HepG2 (cell line): ENCODE data around the gene PDILT. TPM values are rescaled to one million over a fixed set of nuclear protein-coding genes. Genes with fewer than 3 reads are reported as not detected.

Experiments used
- GATA4 ChIP-seq: sonication (generic); IDR thresholded peaks from 2 replicates; pipeline ENCODE4 v1.6.1; 2016; ENCODE audit warnings: antibody characterized with exemption, low read depth, borderline replicate concordance
- KLF13 ChIP-seq: sonication (generic); formaldehyde crosslinking; IDR thresholded peaks from 2 replicates; pipeline ENCODE4 v1.4.0; 2020; ENCODE audit warnings: mild to moderate bottlenecking, missing genetic modification reagents
- LBX2 ChIP-seq: sonication (generic); formaldehyde crosslinking; IDR thresholded peaks from 2 replicates; pipeline ENCODE4 v1.5.0; 2020; ENCODE audit warnings: missing genetic modification reagents, mild to moderate bottlenecking, borderline replicate concordance
- MAZ ChIP-seq, 2 experiments: sonication (generic) in 1 of 2; formaldehyde crosslinking in 1 of 2; IDR thresholded peaks; 2 replicates each; pipeline versions ENCODE4 v1.5.0 to v1.6.1; 2012 to 2020; ENCODE audit warnings: low read depth in 2 of 2, mild to moderate bottlenecking in 2 of 2, borderline replicate concordance in 1 of 2, improper control_type of control experiment in 1 of 2, low read length in 1 of 2, missing genetic modification reagents in 1 of 2, moderate library complexity in 1 of 2
- NFE2L1 ChIP-seq: sonication (generic); formaldehyde crosslinking; IDR thresholded peaks from 2 replicates; pipeline ENCODE4 v1.4.0; 2020; ENCODE audit warnings: missing genetic modification reagents, mild to moderate bottlenecking, borderline replicate concordance
- PRDM15 ChIP-seq: sonication (generic); formaldehyde crosslinking; IDR thresholded peaks from 2 replicates; pipeline ENCODE4 v1.4.0; 2020; ENCODE audit warnings: missing genetic modification reagents
- SKIL ChIP-seq: sonication (generic); formaldehyde crosslinking; IDR thresholded peaks from 2 replicates; pipeline ENCODE4 v1.8.0; 2022; ENCODE audit warnings: missing genetic modification reagents, mild to moderate bottlenecking, moderate library complexity, borderline replicate concordance
- SMARCC2 ChIP-seq: fragments of 450-650 bp; IDR thresholded peaks from 2 replicates; pipeline ENCODE4 v1.6.1; 2017; ENCODE audit warnings: antibody characterized with exemption, mild to moderate bottlenecking
- SRSF9 ChIP-seq: fragments of 200-400 bp; formaldehyde crosslinking; IDR thresholded peaks from 2 replicates; pipeline ENCODE4 v1.6.1; 2018; ENCODE audit warnings: borderline replicate concordance, mild to moderate bottlenecking, low read depth, low read length; ENCODE audit not compliant: insufficient read depth, poor library complexity, severe bottlenecking
- SSRP1 ChIP-seq: IDR thresholded peaks from 2 replicates; pipeline ENCODE4 v1.6.1; 2016; ENCODE audit warnings: control low read depth
- ZC3H13 ChIP-seq: sonication (generic); formaldehyde crosslinking; IDR thresholded peaks from 2 replicates; pipeline ENCODE4 v1.8.1; 2023; ENCODE audit warnings: mild to moderate bottlenecking, missing genetic modification reagents, moderate library complexity
- ZFP36L2 ChIP-seq: sonication (generic); formaldehyde crosslinking; IDR thresholded peaks from 2 replicates; pipeline ENCODE4 v1.4.0; 2020; ENCODE audit warnings: missing genetic modification reagents
- ZKSCAN1 ChIP-seq: fragments of 150-350 bp; IDR thresholded peaks from 2 replicates; pipeline ENCODE4 v1.6.1; 2014; ENCODE audit warnings: low read length
- ZNF326 ChIP-seq: sonication (generic); formaldehyde crosslinking; IDR thresholded peaks from 2 replicates; pipeline ENCODE4 v1.4.0; 2020; ENCODE audit warnings: missing genetic modification reagents, borderline replicate concordance
- ZNF329 ChIP-seq: sonication (generic); formaldehyde crosslinking; IDR thresholded peaks from 2 replicates; pipeline ENCODE4 v1.9.0; 2021; ENCODE audit warnings: low read depth, mild to moderate bottlenecking, missing genetic modification reagents
- ZNF34 ChIP-seq: sonication (generic); formaldehyde crosslinking; IDR thresholded peaks from 2 replicates; pipeline ENCODE4 v1.4.0; 2020; ENCODE audit warnings: mild to moderate bottlenecking, missing genetic modification reagents, borderline replicate concordance
- ZNF382 ChIP-seq: sonication (generic); formaldehyde crosslinking; IDR thresholded peaks from 2 replicates; pipeline ENCODE4 v1.5.0; 2020; ENCODE audit warnings: missing genetic modification reagents, mild to moderate bottlenecking, borderline replicate concordance
- ZNF552 ChIP-seq: sonication (generic); formaldehyde crosslinking; IDR thresholded peaks from 2 replicates; pipeline ENCODE4 v1.9.0; 2022; ENCODE audit warnings: missing genetic modification reagents, mild to moderate bottlenecking, borderline replicate concordance
- ZNF772 ChIP-seq: sonication (generic); formaldehyde crosslinking; IDR thresholded peaks from 2 replicates; pipeline ENCODE4 v1.5.0; 2020; ENCODE audit warnings: mild to moderate bottlenecking, missing genetic modification reagents
- ZZZ3 ChIP-seq: sonication (generic); formaldehyde crosslinking; IDR thresholded peaks from 2 replicates; pipeline ENCODE4 v1.4.0; 2020; ENCODE audit warnings: missing genetic modification reagents, mild to moderate bottlenecking, borderline replicate concordance
- polyA plus RNA-seq, 8 experiments: library from polyadenylated mRNA; depleted of rRNA in 3 of 8; stranded (reverse) in 7 of 8; unstranded in 1 of 8; fragments of >200 nt; fragmentation: Illumina TruSeq in 4 of 8; extraction: Trizol in 4 of 8; gene quantifications; 2 replicates each; pipeline versions ENCODE4 v1.2.1 to v1.2.3, GENCODE V29; 2011 to 2016; ENCODE audit warnings: low read depth in 4 of 8, missing spikeins in 1 of 8, mixed read lengths in 1 of 8; ENCODE audit not compliant: insufficient read depth in 1 of 8
- total RNA-seq, 5 experiments: library from RNA; depleted of rRNA; stranded (reverse); fragments of >200 nt; fragmentation: Illumina TruSeq; extraction: Trizol; gene quantifications; 2 replicates each; pipeline ENCODE4 v1.2.3, GENCODE V29; 2016; ENCODE audit warnings: low read depth in 1 of 5
- TF ChIP-seq, protein P1 (sequence below): sonication (generic); formaldehyde crosslinking; IDR thresholded peaks from 2 replicates; pipeline ENCODE4 v1.8.1; 2023; ENCODE audit warnings: missing genetic modification reagents, inconsistent platforms, borderline replicate concordance
- TF ChIP-seq, protein P2 (sequence below): IDR thresholded peaks from 2 replicates; pipeline ENCODE4 v1.6.1; 2012; ENCODE audit warnings: inconsistent platforms

The PDILT gene
- total and polyA plus RNA-seq, 2 of the 13 experiments (the other 11 are each of a cell fraction or from before 2014, with no cell fraction given): not detected

DNA sequence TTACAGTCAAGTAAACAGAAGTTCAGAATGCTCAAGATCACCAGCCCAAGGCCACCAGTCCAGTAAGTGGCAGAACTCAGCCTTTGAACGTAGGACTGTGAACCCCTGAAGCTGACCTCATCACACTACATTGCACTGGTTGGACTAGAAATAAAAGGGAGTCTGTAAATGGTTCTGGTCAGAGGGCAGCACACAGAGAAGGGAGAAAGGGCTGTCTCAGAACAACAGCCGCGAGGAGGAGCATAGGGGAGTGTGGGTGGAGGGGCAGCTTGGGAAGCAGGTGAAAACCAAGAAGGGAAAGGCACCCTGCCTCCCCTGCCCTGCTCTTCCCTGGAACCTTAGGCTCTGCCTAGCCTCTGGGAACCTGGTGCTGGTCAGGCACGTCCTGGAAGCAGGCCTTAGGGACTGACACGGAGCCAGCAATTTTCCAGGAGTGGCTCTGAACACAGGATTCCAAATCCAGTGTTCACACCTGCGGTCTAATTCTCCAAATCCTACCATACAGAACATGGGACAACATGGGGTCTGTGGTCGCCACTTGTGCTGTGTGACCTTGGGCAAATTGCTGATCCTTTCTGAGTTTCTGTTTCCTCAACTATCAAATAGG, 7.0 kb downstream of the PDILT start (continued):
- TF ChIP-seq, protein P1, sequence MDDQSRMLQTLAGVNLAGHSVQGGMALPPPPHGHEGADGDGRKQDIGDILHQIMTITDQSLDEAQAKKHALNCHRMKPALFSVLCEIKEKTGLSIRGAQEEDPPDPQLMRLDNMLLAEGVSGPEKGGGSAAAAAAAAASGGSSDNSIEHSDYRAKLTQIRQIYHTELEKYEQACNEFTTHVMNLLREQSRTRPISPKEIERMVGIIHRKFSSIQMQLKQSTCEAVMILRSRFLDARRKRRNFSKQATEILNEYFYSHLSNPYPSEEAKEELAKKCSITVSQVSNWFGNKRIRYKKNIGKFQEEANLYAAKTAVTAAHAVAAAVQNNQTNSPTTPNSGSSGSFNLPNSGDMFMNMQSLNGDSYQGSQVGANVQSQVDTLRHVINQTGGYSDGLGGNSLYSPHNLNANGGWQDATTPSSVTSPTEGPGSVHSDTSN (CRISPR knock-in tag): no peak
- no peak for TF ChIP-seq MAZ (IDR thresholded peaks at IDR 0.05; ENCODE audit: borderline replicate concordance, low read depth, low read length)
- no peak; the same call in 1 of the 2 replicates for TF ChIP-seq MAZ (CRISPR knock-in tag; IDR thresholded peaks at IDR 0.05; ENCODE audit: low read depth)
- no peak; the same call in 1 of the 2 replicates for TF ChIP-seq ZNF552 (CRISPR knock-in tag)
- TF ChIP-seq ZNF34 (CRISPR knock-in tag): no peak
- TF ChIP-seq ZNF772: no peak
- TF ChIP-seq ZNF382: no peak
- TF ChIP-seq SSRP1 (CRISPR knock-in tag): no peak
- TF ChIP-seq ZNF329: no peak
- no peak; the same call in 1 of the 2 replicates for TF ChIP-seq SKIL (CRISPR knock-in tag)
- no peak for TF ChIP-seq PRDM15
- no peak; the same call in 1 of the 2 replicates for TF ChIP-seq ZFP36L2
- TF ChIP-seq ZKSCAN1: no peak
- TF ChIP-seq SMARCC2: no peak
- no peak for TF ChIP-seq KLF13 (CRISPR knock-in tag)
- TF ChIP-seq LBX2: peak; percentile 28; the same call in 1 of the 2 replicates
- TF ChIP-seq, protein P2, sequence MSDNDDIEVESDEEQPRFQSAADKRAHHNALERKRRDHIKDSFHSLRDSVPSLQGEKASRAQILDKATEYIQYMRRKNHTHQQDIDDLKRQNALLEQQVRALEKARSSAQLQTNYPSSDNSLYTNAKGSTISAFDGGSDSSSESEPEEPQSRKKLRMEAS: peak; percentile 28; the same call in 1 of the 2 replicates
- no peak for TF ChIP-seq NFE2L1
- no peak for TF ChIP-seq GATA4
- 0 out of 2 replicates have a peak, but pooled peaks have one; percentile 8 for TF ChIP-seq ZZZ3
- no peak for TF ChIP-seq ZNF326
- no peak for TF ChIP-seq SRSF9
- no peak for TF ChIP-seq ZC3H13 (CRISPR knock-in tag)
